Neural cell (in vitro differentiated cells): ENCODE data around the gene TMEM201. TPM values are rescaled to one million over a fixed set of nuclear protein-coding genes. Genes with fewer than 3 reads are reported as not detected.
"Not testable (repeated sequence)": the region's sequence is repeated elsewhere in the genome, so short reads cannot be mapped to it uniquely, and the experiment has no call there.

Source experiments
- H2AFZ ChIP-seq: fragments of 200-600, 300-800 bp; sonication (generic), shearing (Covaris generic); 2 replicates; pipeline ENCODE4 v1.6.0; 2014; ENCODE audit warnings: low read depth, mild to moderate bottlenecking, antibody characterized with exemption, low read length, moderate library complexity
- H3F3A ChIP-seq: fragments of 200-600 bp; shearing (Covaris generic); 2 replicates; pipeline ENCODE4 v1.6.1; 2016; ENCODE audit warnings: mild to moderate bottlenecking, moderate library complexity, mixed read lengths, antibody characterized with exemption, low read length; ENCODE audit not compliant: insufficient read depth, poor library complexity, severe bottlenecking
- H3K27ac ChIP-seq: fragments of 200-600, 300-800 bp; sonication (generic), shearing (Covaris generic); 2 replicates; pipeline ENCODE4 v1.5.1; 2014; ENCODE audit warnings: mild to moderate bottlenecking, low read length, moderate library complexity
- H3K27me3 ChIP-seq: fragments of 300-800, 200-600 bp; sonication (generic), shearing (Covaris generic); 2 replicates; pipeline ENCODE4 v1.6.0; 2014; ENCODE audit warnings: mild to moderate bottlenecking, low read depth, low read length, moderate library complexity; ENCODE audit not compliant: insufficient read depth
- H3K36me3 ChIP-seq: fragments of 300-800, 200-600 bp; sonication (generic), shearing (Covaris generic); 2 replicates; pipeline ENCODE4 v1.5.1; 2014; ENCODE audit warnings: mild to moderate bottlenecking, antibody characterized with exemption, low read length, moderate library complexity; ENCODE audit not compliant: insufficient read depth
- H3K4me2 ChIP-seq: fragments of 300-800, 200-600 bp; sonication (generic), shearing (Covaris generic); 2 replicates; pipeline ENCODE4 v1.6.0; 2014; ENCODE audit warnings: mild to moderate bottlenecking, low read length
- H3K4me3 ChIP-seq: fragments of 300-800, 200-600 bp; sonication (generic), shearing (Covaris generic); 2 replicates; pipeline ENCODE4 v1.5.1; 2014; ENCODE audit warnings: mild to moderate bottlenecking, low read length, moderate library complexity
- H3K79me2 ChIP-seq: fragments of 200-600 bp; shearing (Covaris generic); replicated peaks from 2 replicates; pipeline ENCODE4 v1.6.0; 2014; ENCODE audit warnings: mild to moderate bottlenecking, low read length, moderate library complexity; ENCODE audit not compliant: insufficient read depth
- H3K9ac ChIP-seq: fragments of 300-800, 200-600 bp; sonication (generic), shearing (Covaris generic); 2 replicates; pipeline ENCODE4 v1.6.1; 2016; ENCODE audit warnings: mild to moderate bottlenecking, low read length, mixed read lengths
- H3K9me2 ChIP-seq: fragments of 200-600 bp; shearing (Covaris generic); 2 replicates; pipeline ENCODE4 v1.6.1; 2016; ENCODE audit warnings: mild to moderate bottlenecking, low read length, mixed read lengths; ENCODE audit not compliant: insufficient read depth
- H3K9me3 ChIP-seq: fragments of 200-600, 300-800 bp; sonication (generic), shearing (Covaris generic); 2 replicates; pipeline ENCODE4 v1.6.1; 2016; ENCODE audit warnings: mild to moderate bottlenecking, mixed run types, low read length, moderate library complexity, mixed read lengths
- H4K20me1 ChIP-seq: fragments of 200-600 bp; shearing (Covaris generic); 2 replicates; pipeline ENCODE4 v1.6.1; 2016; ENCODE audit warnings: mild to moderate bottlenecking, mixed run types; ENCODE audit not compliant: insufficient read depth
- EP300 ChIP-seq: fragments of 450-650 bp; conservative IDR thresholded peaks from 2 replicates; pipeline ENCODE4 v1.6.1; 2014; ENCODE audit warnings: antibody characterized with exemption, mild to moderate bottlenecking, moderate library complexity; ENCODE audit not compliant: poor library complexity, severe bottlenecking
- EZH2 ChIP-seq: fragments of 200-600, 300-800 bp; shearing (Covaris generic), sonication (generic); IDR thresholded peaks from 2 replicates; pipeline ENCODE4 v1.6.1; 2014; ENCODE audit warnings: antibody characterized with exemption, low read length, borderline replicate concordance, mild to moderate bottlenecking; ENCODE audit not compliant: insufficient read depth, poor library complexity, severe bottlenecking
- MXI1 ChIP-seq: fragments of 450-650 bp; conservative IDR thresholded peaks from 2 replicates; pipeline ENCODE4 v1.6.1; 2014; ENCODE audit warnings: antibody characterized with exemption, mild to moderate bottlenecking; ENCODE audit not compliant: poor library complexity, severe bottlenecking
- POLR2AphosphoS5 ChIP-seq: IDR thresholded peaks from 2 replicates; pipeline ENCODE4 v1.6.1; 2012
- RAD21 ChIP-seq: fragments of 450-650 bp; conservative IDR thresholded peaks from 2 replicates; pipeline ENCODE4 v1.6.1; 2014; ENCODE audit warnings: antibody characterized with exemption, mild to moderate bottlenecking, moderate library complexity
- SMC3 ChIP-seq: fragments of 450-650 bp; conservative IDR thresholded peaks from 2 replicates; pipeline ENCODE4 v1.6.1; 2014; ENCODE audit warnings: antibody characterized with exemption, mild to moderate bottlenecking, moderate library complexity; ENCODE audit not compliant: poor library complexity
- TAF1 ChIP-seq: IDR thresholded peaks from 2 replicates; pipeline ENCODE4 v1.6.1; 2012; ENCODE audit warnings: low read depth
- polyA plus RNA-seq: library from polyadenylated mRNA; depleted of rRNA; stranded (reverse); fragments of >200 nt; gene quantifications from 2 replicates; pipeline ENCODE4 v1.2.3, GENCODE V29; 2014
- TF ChIP-seq, protein P1 (sequence below): IDR thresholded peaks from 2 replicates; pipeline ENCODE4 v1.6.1; 2012; ENCODE audit warnings: borderline replicate concordance
- TF ChIP-seq, protein P2 (sequence below): fragments of 450-650 bp; IDR thresholded peaks from 2 replicates; pipeline ENCODE4 v1.5.1; 2014; ENCODE audit warnings: antibody characterized with exemption, mild to moderate bottlenecking, moderate library complexity; ENCODE audit not compliant: poor library complexity, severe bottlenecking

The TMEM201 gene
- polyA plus RNA-seq, 1 donor from 2014 or later = 7.3 TPM

DNA sequence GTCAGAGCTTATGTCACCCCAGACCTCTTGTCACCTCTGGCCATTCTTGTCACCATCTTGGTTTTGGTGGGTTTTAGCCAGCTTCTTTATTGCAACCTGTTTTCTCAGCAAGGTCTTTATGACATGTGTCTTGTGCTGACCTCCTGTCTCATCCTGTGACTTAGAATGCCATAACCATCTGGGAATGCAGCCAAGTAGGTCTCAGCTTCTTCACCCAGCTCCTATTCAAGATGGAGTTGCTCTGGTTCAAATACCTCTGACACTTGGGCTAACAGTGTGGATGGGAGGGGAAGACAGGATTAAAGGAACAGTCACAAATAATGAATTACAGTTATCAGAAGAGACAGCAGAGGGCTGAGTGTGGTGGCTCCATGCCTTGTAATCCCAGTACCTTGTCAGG, 32.3 kb downstream of the TMEM201 start:
- Histone ChIP-seq H3K27me3 (no peaks in the 10 kb centered on the region), H2AFZ (no peak overlapping the region), H3K9me3 (no peaks in the 10 kb centered on the region), H3K79me2 (no peaks in the 10 kb centered on the region), H3F3A (no peaks in the 10 kb centered on the region), H3K9me2 (no peaks in the 10 kb centered on the region), H3K9ac (no peak overlapping the region), H3K4me3 (no peak overlapping the region), H3K4me2 (no peak overlapping the region), H4K20me1 (no peaks in the 10 kb centered on the region), H3K27ac (no peak overlapping the region), H3K36me3 (no peaks in the 10 kb centered on the region)
- TF ChIP-seq, protein P1, sequence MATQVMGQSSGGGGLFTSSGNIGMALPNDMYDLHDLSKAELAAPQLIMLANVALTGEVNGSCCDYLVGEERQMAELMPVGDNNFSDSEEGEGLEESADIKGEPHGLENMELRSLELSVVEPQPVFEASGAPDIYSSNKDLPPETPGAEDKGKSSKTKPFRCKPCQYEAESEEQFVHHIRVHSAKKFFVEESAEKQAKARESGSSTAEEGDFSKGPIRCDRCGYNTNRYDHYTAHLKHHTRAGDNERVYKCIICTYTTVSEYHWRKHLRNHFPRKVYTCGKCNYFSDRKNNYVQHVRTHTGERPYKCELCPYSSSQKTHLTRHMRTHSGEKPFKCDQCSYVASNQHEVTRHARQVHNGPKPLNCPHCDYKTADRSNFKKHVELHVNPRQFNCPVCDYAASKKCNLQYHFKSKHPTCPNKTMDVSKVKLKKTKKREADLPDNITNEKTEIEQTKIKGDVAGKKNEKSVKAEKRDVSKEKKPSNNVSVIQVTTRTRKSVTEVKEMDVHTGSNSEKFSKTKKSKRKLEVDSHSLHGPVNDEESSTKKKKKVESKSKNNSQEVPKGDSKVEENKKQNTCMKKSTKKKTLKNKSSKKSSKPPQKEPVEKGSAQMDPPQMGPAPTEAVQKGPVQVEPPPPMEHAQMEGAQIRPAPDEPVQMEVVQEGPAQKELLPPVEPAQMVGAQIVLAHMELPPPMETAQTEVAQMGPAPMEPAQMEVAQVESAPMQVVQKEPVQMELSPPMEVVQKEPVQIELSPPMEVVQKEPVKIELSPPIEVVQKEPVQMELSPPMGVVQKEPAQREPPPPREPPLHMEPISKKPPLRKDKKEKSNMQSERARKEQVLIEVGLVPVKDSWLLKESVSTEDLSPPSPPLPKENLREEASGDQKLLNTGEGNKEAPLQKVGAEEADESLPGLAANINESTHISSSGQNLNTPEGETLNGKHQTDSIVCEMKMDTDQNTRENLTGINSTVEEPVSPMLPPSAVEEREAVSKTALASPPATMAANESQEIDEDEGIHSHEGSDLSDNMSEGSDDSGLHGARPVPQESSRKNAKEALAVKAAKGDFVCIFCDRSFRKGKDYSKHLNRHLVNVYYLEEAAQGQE = no peak
- no peak for TF ChIP-seq SMC3
- TF ChIP-seq TAF1 = no peak

DNA sequence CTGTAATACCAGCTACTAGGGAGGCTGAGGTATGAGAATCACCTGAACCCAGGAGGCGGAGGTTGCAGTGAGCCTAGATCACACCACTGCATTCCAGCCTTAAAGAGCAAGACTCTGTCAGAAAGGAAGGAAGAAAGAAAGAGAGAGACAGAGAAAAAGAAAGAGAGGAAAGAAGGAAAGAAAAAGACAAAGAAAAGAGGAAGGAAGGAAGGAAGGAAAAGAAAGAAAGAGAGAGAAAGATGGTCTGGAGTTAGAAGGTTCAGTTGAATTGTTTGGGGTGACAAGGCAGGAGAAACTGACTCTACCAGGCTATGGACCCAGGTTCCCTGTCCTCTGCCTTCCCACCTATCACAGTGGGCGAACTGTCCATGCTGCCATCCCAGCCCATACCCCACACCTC, 35.4 kb downstream of the TMEM201 start:
- Histone ChIP-seq H3K4me3 (no peak overlapping the region), H3K9ac (no peak overlapping the region), H3K27me3 (no peaks in the 10 kb centered on the region), H3K9me3 (no peaks in the 10 kb centered on the region), H2AFZ (no peak overlapping the region), H3K9me2 (no peaks in the 10 kb centered on the region), H3F3A (no peaks in the 10 kb centered on the region), H4K20me1 (no peaks in the 10 kb centered on the region), H3K36me3 (no peaks in the 10 kb centered on the region), H3K79me2 (no peaks in the 10 kb centered on the region), H3K4me2 (no peak overlapping the region), H3K27ac (no peak overlapping the region)
- TF ChIP-seq POLR2AphosphoS5 = no peak
- TF ChIP-seq EP300 = no peak
- TF ChIP-seq, protein P1 = no peak
- TF ChIP-seq, protein P2, sequence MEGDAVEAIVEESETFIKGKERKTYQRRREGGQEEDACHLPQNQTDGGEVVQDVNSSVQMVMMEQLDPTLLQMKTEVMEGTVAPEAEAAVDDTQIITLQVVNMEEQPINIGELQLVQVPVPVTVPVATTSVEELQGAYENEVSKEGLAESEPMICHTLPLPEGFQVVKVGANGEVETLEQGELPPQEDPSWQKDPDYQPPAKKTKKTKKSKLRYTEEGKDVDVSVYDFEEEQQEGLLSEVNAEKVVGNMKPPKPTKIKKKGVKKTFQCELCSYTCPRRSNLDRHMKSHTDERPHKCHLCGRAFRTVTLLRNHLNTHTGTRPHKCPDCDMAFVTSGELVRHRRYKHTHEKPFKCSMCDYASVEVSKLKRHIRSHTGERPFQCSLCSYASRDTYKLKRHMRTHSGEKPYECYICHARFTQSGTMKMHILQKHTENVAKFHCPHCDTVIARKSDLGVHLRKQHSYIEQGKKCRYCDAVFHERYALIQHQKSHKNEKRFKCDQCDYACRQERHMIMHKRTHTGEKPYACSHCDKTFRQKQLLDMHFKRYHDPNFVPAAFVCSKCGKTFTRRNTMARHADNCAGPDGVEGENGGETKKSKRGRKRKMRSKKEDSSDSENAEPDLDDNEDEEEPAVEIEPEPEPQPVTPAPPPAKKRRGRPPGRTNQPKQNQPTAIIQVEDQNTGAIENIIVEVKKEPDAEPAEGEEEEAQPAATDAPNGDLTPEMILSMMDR = no peak
- TF ChIP-seq SMC3 = no peak
- TF ChIP-seq EZH2 = no peak
- no peak for TF ChIP-seq MXI1
- no peak for TF ChIP-seq TAF1
- no peak for TF ChIP-seq RAD21

DNA sequence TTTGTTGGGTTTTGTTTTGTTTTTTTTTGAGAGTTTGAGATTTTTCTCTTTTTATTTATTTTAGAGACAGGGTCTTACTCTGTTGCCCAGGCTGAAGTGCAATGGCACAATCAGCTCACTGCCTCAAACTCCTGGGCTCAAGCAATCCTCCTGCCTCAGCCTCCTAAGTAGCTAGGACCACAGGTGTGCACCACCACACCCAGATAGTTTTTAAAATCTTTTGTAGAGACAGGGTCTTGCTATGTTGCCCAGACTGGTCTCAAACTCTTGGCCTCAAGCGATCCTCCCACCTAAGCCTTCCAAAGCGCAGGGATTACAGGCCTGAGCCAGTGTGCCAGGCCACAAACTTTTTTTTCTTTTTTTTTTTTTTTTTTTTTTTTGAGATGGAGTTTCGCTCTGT, 36.3 kb downstream of the TMEM201 start:
- not testable (repeated sequence) for H4K20me1 ChIP-seq, H2AFZ ChIP-seq, H3K27ac ChIP-seq, H3K4me2 ChIP-seq, H3K79me2 ChIP-seq, H3K9ac ChIP-seq, H3K9me2 ChIP-seq, H3K9me3 ChIP-seq, H3K27me3 ChIP-seq, H3F3A ChIP-seq, H3K36me3 ChIP-seq, H3K4me3 ChIP-seq
